SH-SY5Y (cell line): ENCODE measurements around the gene LAMTOR2.

Experiments
- GATA2 ChIP-seq: IDR thresholded peaks from 2 replicates; pipeline ENCODE4 v1.6.1; 2011; ENCODE audit warnings: mild to moderate bottlenecking, low read depth, low read length
- GATA3 ChIP-seq: IDR thresholded peaks from 2 replicates; pipeline ENCODE4 v1.6.1; 2011; ENCODE audit warnings: low read depth, mild to moderate bottlenecking, low read length, moderate library complexity

DNA sequence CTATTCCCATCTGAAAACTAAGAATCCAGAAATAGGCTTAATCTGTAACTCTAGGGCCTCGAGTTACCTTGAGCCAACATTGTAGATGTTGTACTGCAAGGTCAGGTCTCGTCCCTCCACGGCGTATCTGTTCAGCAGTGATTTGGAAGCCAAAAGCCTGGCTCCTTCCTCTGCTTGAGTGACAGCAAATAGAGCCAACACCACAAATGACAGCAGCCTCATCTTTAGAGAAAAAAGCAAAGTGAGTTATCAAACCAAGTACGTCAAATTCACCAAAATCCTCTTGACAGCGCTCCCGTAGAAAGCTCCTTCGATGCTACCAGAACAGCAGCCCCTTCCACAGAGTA, 34.7 kb upstream of the LAMTOR2 start:
- TF ChIP-seq GATA2 (no peak), GATA3 (no peak)
